Measurements from ENCODE around the gene EPB41L2.

- TF ChIP-seq, protein P1, sequence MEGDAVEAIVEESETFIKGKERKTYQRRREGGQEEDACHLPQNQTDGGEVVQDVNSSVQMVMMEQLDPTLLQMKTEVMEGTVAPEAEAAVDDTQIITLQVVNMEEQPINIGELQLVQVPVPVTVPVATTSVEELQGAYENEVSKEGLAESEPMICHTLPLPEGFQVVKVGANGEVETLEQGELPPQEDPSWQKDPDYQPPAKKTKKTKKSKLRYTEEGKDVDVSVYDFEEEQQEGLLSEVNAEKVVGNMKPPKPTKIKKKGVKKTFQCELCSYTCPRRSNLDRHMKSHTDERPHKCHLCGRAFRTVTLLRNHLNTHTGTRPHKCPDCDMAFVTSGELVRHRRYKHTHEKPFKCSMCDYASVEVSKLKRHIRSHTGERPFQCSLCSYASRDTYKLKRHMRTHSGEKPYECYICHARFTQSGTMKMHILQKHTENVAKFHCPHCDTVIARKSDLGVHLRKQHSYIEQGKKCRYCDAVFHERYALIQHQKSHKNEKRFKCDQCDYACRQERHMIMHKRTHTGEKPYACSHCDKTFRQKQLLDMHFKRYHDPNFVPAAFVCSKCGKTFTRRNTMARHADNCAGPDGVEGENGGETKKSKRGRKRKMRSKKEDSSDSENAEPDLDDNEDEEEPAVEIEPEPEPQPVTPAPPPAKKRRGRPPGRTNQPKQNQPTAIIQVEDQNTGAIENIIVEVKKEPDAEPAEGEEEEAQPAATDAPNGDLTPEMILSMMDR (IDR thresholded peaks at IDR 0.05): no peak
- TF ChIP-seq POLR2A (IDR thresholded peaks at IDR 0.05): no peak
Observed at GRCh38 chr6:130973521-130974277, 89.3 kb downstream of the EPB41L2 start.

All from Peyer's patch (tissue), 4 donors.